Neuronal stem cell (in vitro differentiated cells): Measurements from ENCODE around the gene TMEM185B.

Experiments used
- DNase-seq: peaks from one replicate; pipeline ENCODE4 v3.0.0-alpha.2; 2013; ENCODE audit warnings: low spot score
- H2AFZ ChIP-seq: one replicate; pipeline ENCODE4 v1.6.1; 2013; ENCODE audit warnings: mild to moderate bottlenecking, low read length, inconsistent platforms
- H2AK5ac ChIP-seq: 2 replicates; pipeline ENCODE4 v1.6.1; 2013; ENCODE audit warnings: low read depth, mild to moderate bottlenecking, inconsistent platforms, low read length, moderate library complexity, mixed read lengths
- H2BK120ac ChIP-seq: 2 replicates; pipeline ENCODE4 v1.6.1; 2013; ENCODE audit warnings: low read depth, mild to moderate bottlenecking, inconsistent platforms, low read length, moderate library complexity, mixed read lengths
- H2BK12ac ChIP-seq: one replicate; pipeline ENCODE4 v1.6.1; 2013; ENCODE audit warnings: low read length, inconsistent platforms
- H2BK15ac ChIP-seq: 2 replicates; pipeline ENCODE4 v1.6.1; 2013; ENCODE audit warnings: mild to moderate bottlenecking, low read length, inconsistent platforms, mixed read lengths
- H2BK5ac ChIP-seq: one replicate; pipeline ENCODE4 v1.6.1; 2013; ENCODE audit warnings: inconsistent platforms, mild to moderate bottlenecking, low read length, moderate library complexity
- H3K14ac ChIP-seq: one replicate; pipeline ENCODE4 v1.6.1; 2013; ENCODE audit warnings: low read length, inconsistent platforms
- H3K18ac ChIP-seq: 2 replicates; pipeline ENCODE4 v1.6.1; 2013; ENCODE audit warnings: low read length, inconsistent platforms
- H3K23ac ChIP-seq: 2 replicates; pipeline ENCODE4 v1.6.1; 2013; ENCODE audit warnings: low read depth, mild to moderate bottlenecking, mixed read lengths, low read length, inconsistent platforms; ENCODE audit not compliant: poor library complexity
- H3K27ac ChIP-seq: replicated peaks from 3 replicates; pipeline ENCODE4 v1.5.1; 2013; ENCODE audit warnings: low read length, inconsistent platforms
- H3K27me3 ChIP-seq, 3 experiments: 2 replicates each; pipeline ENCODE4 v1.6.1; 2013; ENCODE audit warnings: low read length in 3 of 3, mild to moderate bottlenecking in 2 of 3, inconsistent platforms in 1 of 3, low read depth in 1 of 3, mixed read lengths in 1 of 3, moderate library complexity in 1 of 3; ENCODE audit not compliant: control insufficient read depth in 3 of 3, insufficient read depth in 3 of 3
- H3K36me3 ChIP-seq, 2 donors: replicated peaks in 1 of 2; 2 replicates each; pipeline ENCODE4 v1.6.1; 2013; ENCODE audit warnings: low read length in 2 of 2; ENCODE audit not compliant: control insufficient read depth in 2 of 2, insufficient read depth in 2 of 2
- H3K4ac ChIP-seq: 2 replicates; pipeline ENCODE4 v1.6.1; 2013; ENCODE audit warnings: inconsistent platforms, mild to moderate bottlenecking, low read length, moderate library complexity
- H3K4me1 ChIP-seq, 2 donors: 1 replicate in 1 of 2; 2 replicates in 1 of 2; pipeline ENCODE4 v1.6.1; 2013; ENCODE audit warnings: low read length in 2 of 2, low read depth in 1 of 2; ENCODE audit not compliant: control insufficient read depth in 2 of 2, insufficient read depth in 1 of 2
- H3K4me2 ChIP-seq: one replicate; pipeline ENCODE4 v1.6.1; 2013; ENCODE audit warnings: mild to moderate bottlenecking, low read length, inconsistent platforms; ENCODE audit not compliant: insufficient read depth, poor library complexity, severe bottlenecking
- H3K4me3 ChIP-seq, 2 donors: 2 replicates each; pipeline ENCODE4 v1.5.1; 2013; ENCODE audit warnings: low read length in 2 of 2, mild to moderate bottlenecking in 2 of 2, inconsistent platforms in 1 of 2, moderate library complexity in 1 of 2
- H3K79me1 ChIP-seq: one replicate; pipeline ENCODE4 v1.6.1; 2013; ENCODE audit warnings: low read depth, mild to moderate bottlenecking, inconsistent platforms, low read length, moderate library complexity
- H3K9ac ChIP-seq: one replicate; pipeline ENCODE4 v1.6.1; 2013; ENCODE audit warnings: mild to moderate bottlenecking, low read depth, low read length, inconsistent platforms; ENCODE audit not compliant: poor library complexity
- H3K9me3 ChIP-seq, 2 donors: replicated peaks in 1 of 2; 2 replicates each; pipeline versions ENCODE3 to v1.6.1; 2013; ENCODE audit warnings: low read length in 2 of 2, mild to moderate bottlenecking in 2 of 2, inconsistent platforms in 1 of 2, low read depth in 1 of 2, mixed read lengths in 1 of 2, moderate library complexity in 1 of 2; ENCODE audit not compliant: control insufficient read depth in 2 of 2, insufficient read depth in 1 of 2
- H4K8ac ChIP-seq: one replicate; pipeline ENCODE4 v1.6.1; 2013; ENCODE audit warnings: low read depth, mild to moderate bottlenecking, inconsistent platforms, low read length, moderate library complexity
- H4K91ac ChIP-seq: one replicate; pipeline ENCODE4 v1.6.1; 2013; ENCODE audit warnings: low read length, low read depth, mild to moderate bottlenecking, inconsistent platforms; ENCODE audit not compliant: poor library complexity
- WGBS, 2 donors: extraction: QIAGEN DNeasy Blood & Tissue Kit; methylation state at CpG; one replicate each; pipeline ENCODE4 v1.1.7; 2013; ENCODE audit warnings: missing lambda C conversion rate in 2 of 2, mixed read lengths in 1 of 2; ENCODE audit not compliant: insufficient read length in 2 of 2, insufficient replicate concordance in 1 of 2; ENCODE audit errors: extremely low coverage in 2 of 2; 5-methylcytosine and 5-hydroxymethylcytosine counted together

TMEM185B gene

GRCh38 chr2:120225549-120226065 is 2.4 kb upstream of the TMEM185B start:
- Histone ChIP-seq H2AK5ac (peak overlapping the region; percentile 8), H2BK120ac (no peak overlapping the region), H3K27me3 (peaks cover 0 to 65% (median 8%) of the 10 kb centered on the region in 3 experiments), H3K27ac (no peak overlapping the region), H3K4me2 (no peak overlapping the region), H3K36me3 (peaks cover 0 to 10% of the 10 kb centered on the region in 2 donors), H3K23ac (peak overlapping the region; percentile 60), H3K9ac (no peak overlapping the region), H3K18ac (no peak overlapping the region), H4K91ac (no peak overlapping the region), H4K8ac (no peak overlapping the region), H2BK12ac (peak overlapping the region; percentile 33), H3K4ac (no peak overlapping the region), H3K4me3 (no peak overlapping the region), H2BK15ac (peak overlapping the region; percentile 50), H3K4me1 (no peaks in the 10 kb centered on the region), H2AFZ (no peak overlapping the region), H3K14ac (no peak overlapping the region), H3K79me1 (peaks cover 6% of the 10 kb centered on the region), H3K9me3 (peaks cover 9 to 14% of the 10 kb centered on the region in 2 donors), H2BK5ac (peak overlapping the region; percentile 76)
- WGBS, 2 donors = no CpG with 5 or more reads among the region's 9 CpGs
- DNase-seq = no peak

GRCh38 chr2:120224735-120225548 is 1.7 kb upstream of the TMEM185B start:
- no peak overlapping the region for H3K27ac ChIP-seq
- H3K4me2 ChIP-seq = no peak overlapping the region
- no peak overlapping the region for H2BK120ac ChIP-seq
- H3K23ac ChIP-seq = no peak overlapping the region
- WGBS, 2 donors = no CpG with 5 or more reads among the region's 9 CpGs
- H2BK5ac ChIP-seq = no peak overlapping the region
- H3K9ac ChIP-seq = no peak overlapping the region
- peaks cover 9 to 14% of the 10 kb centered on the region in 2 donors for H3K9me3 ChIP-seq
- H3K79me1 ChIP-seq = peaks cover 6% of the 10 kb centered on the region
- no peak overlapping the region for H4K91ac ChIP-seq
- no peak overlapping the region for H3K18ac ChIP-seq
- peaks cover 0 to 10% of the 10 kb centered on the region in 2 donors for H3K36me3 ChIP-seq
- no peak overlapping the region for H2AK5ac ChIP-seq
- no peak for DNase-seq
- no peak overlapping the region for H3K4me3 ChIP-seq
- no peak overlapping the region for H2AFZ ChIP-seq
- H4K8ac ChIP-seq = no peak overlapping the region
- H2BK15ac ChIP-seq = no peak overlapping the region
- H3K14ac ChIP-seq = no peak overlapping the region
- H3K27me3 ChIP-seq = peaks cover 0 to 63% (median 8%) of the 10 kb centered on the region in 3 experiments
- H3K4me1 ChIP-seq = no peaks in the 10 kb centered on the region
- no peak overlapping the region for H2BK12ac ChIP-seq
- no peak overlapping the region for H3K4ac ChIP-seq

- H3K27me3 ChIP-seq = peaks cover 0 to 56% (median 8%) of the 10 kb centered on the region in 3 experiments
- H3K27ac ChIP-seq = no peak overlapping the region
- H3K18ac ChIP-seq = peak overlapping the region; percentile 25
- peak overlapping the region; percentile 52 for H2BK12ac ChIP-seq
- peak overlapping the region; percentile 20 for H2BK15ac ChIP-seq
- H2AK5ac ChIP-seq = peak overlapping the region; percentile 23
- WGBS, 2 donors = no CpG with 5 or more reads among the region's 13 CpGs
- H4K8ac ChIP-seq = no peak overlapping the region
- H3K9me3 ChIP-seq = peaks cover 9 to 14% of the 10 kb centered on the region in 2 donors
- peak overlapping the region in 1 of 2 donors; percentile 54 for H3K4me3 ChIP-seq
- no peak overlapping the region for H2BK5ac ChIP-seq
- H3K14ac ChIP-seq = no peak overlapping the region
- DNase-seq = no peak
- peak overlapping the region; percentile 19 for H3K23ac ChIP-seq
- H2AFZ ChIP-seq = peak overlapping the region; percentile 98
- no peak overlapping the region for H3K4ac ChIP-seq
- H3K9ac ChIP-seq = peak overlapping the region; percentile 46
- H2BK120ac ChIP-seq = peak overlapping the region; percentile 11
- peaks cover 6% of the 10 kb centered on the region for H3K79me1 ChIP-seq
- no peaks in the 10 kb centered on the region for H3K4me1 ChIP-seq
- H3K36me3 ChIP-seq = peaks cover 2 to 10% of the 10 kb centered on the region in 2 donors
- no peak overlapping the region for H3K4me2 ChIP-seq
- no peak overlapping the region for H4K91ac ChIP-seq
Observed at GRCh38 chr2:120224256-120224655, 1.1 kb upstream of the TMEM185B start.
